ENCODE results near the gene GRIK3. TPM values are rescaled to one million over a fixed set of nuclear protein-coding genes. Genes with fewer than 3 reads are reported as not detected.

Gene GRIK3
- total RNA-seq, 1 experiment from 2014 or later = 5.5 TPM

- DNase-seq (ENCODE audit: low spot score) (no peak), ATAC-seq (no peak)
- H3K9me3 Mint-ChIP-seq = no peaks in the 10 kb centered on the region
- no peaks in the 10 kb centered on the region for H3K36me3 Mint-ChIP-seq
- no peaks in the 10 kb centered on the region for H3K4me1 Mint-ChIP-seq
- no peak overlapping the region for H3K27ac Mint-ChIP-seq
- no peak overlapping the region for H3K4me3 Mint-ChIP-seq
- TF ChIP-seq MLX (CRISPR knock-in tag; IDR thresholded peaks at IDR 0.05) (no peak), TCF7 (CRISPR knock-in tag; IDR thresholded peaks at IDR 0.05; ENCODE audit: low read depth) (no peak), CBFB (CRISPR knock-in tag; IDR thresholded peaks at IDR 0.05; ENCODE audit: low read depth) (no peak), ARID4B (CRISPR knock-in tag; IDR thresholded peaks at IDR 0.05; ENCODE audit: borderline replicate concordance) (no peak), ATF1 (CRISPR knock-in tag; IDR thresholded peaks at IDR 0.05) (no peak), JAZF1 (CRISPR knock-in tag; IDR thresholded peaks at IDR 0.05) (no peak), PREB (CRISPR knock-in tag; IDR thresholded peaks at IDR 0.05; ENCODE audit: borderline replicate concordance) (no peak), ZNF416 (CRISPR knock-in tag; IDR thresholded peaks at IDR 0.05) (no peak), ZNF219 (CRISPR knock-in tag; IDR thresholded peaks at IDR 0.05; ENCODE audit: borderline replicate concordance) (no peak), ZNF396 (CRISPR knock-in tag; IDR thresholded peaks at IDR 0.05; ENCODE audit: borderline replicate concordance) (no peak), SMAD3 (CRISPR knock-in tag; IDR thresholded peaks at IDR 0.05; ENCODE audit: borderline replicate concordance) (no peak), ZBTB43 (CRISPR knock-in tag; IDR thresholded peaks at IDR 0.05) (no peak)
- H3K27me3 Mint-ChIP-seq (ENCODE audit: low read depth) = no peaks in the 10 kb centered on the region; the same call in 1 of the 2 replicates
- ChIA-PET POLR2A (no interaction called here), CTCF (interaction anchor here (3.3 kb wide), 1 partner anchor 13 kb away, joined by 16 read pairs; no protein-coding TSS in a partner anchor)
These were observed 157.3 kb downstream of the GRIK3 start for GRCh38 chr1:36876990-36877389.

GRCh38 chr1:36874271-36875060 lies 159.8 kb downstream of the GRIK3 start:
- no peak for ATAC-seq
- CTCF ChIA-PET = interaction anchor here (3.1 kb wide), 1 partner anchor 10 kb away, joined by 21 read pairs; no protein-coding TSS in a partner anchor
- POLR2A ChIA-PET = no interaction called here

More at GRCh38 chr1:36874271-36875060, 159.8 kb downstream of the GRIK3 start:
- no peaks in the 10 kb centered on the region for H3K9me3 Mint-ChIP-seq
- TF ChIP-seq CBFB (CRISPR knock-in tag; IDR thresholded peaks at IDR 0.05; ENCODE audit: low read depth) (no peak), RORB (CRISPR knock-in tag; IDR thresholded peaks at IDR 0.05) (no peak), CDX4 (CRISPR knock-in tag; IDR thresholded peaks at IDR 0.05; ENCODE audit: borderline replicate concordance) (no peak), ZNF263 (CRISPR knock-in tag; IDR thresholded peaks at IDR 0.05; ENCODE audit: low read depth) (no peak), CREM (CRISPR knock-in tag; IDR thresholded peaks at IDR 0.05) (no peak), NFATC4 (CRISPR knock-in tag; IDR thresholded peaks at IDR 0.05) (no peak), HMGA2 (CRISPR knock-in tag; IDR thresholded peaks at IDR 0.05) (no peak), NR3C1 (CRISPR knock-in tag; conservative IDR thresholded peaks at IDR 0.05; ENCODE audit: low read depth) (no peak), IRF2 (CRISPR knock-in tag; IDR thresholded peaks at IDR 0.05; ENCODE audit: borderline replicate concordance, low read depth) (no peak), CTCF (IDR thresholded peaks at IDR 0.05) (no peak)
- no peak overlapping the region; the same call in 1 of the 2 replicates for H3K27ac Mint-ChIP-seq
- H3K4me1 Mint-ChIP-seq = peaks cover 3% of the 10 kb centered on the region; the same call in 1 of the 2 replicates
- no peaks in the 10 kb centered on the region for H3K36me3 Mint-ChIP-seq
- DNase-seq (ENCODE audit: low spot score) = no peak
- no peaks in the 10 kb centered on the region; the same call in 1 of the 2 replicates for H3K27me3 Mint-ChIP-seq (ENCODE audit: low read depth)
- no peak overlapping the region for H3K4me3 Mint-ChIP-seq

Data from WTC11 (cell line).